ENCODE results near the gene COL4A2. TPM values are rescaled to one million over a fixed set of nuclear protein-coding genes. Genes with fewer than 3 reads are reported as not detected.
"Not testable (repeated sequence)": the region's sequence is repeated elsewhere in the genome, so short reads cannot be mapped to it uniquely, and the experiment has no call there.

Gene COL4A2
- total RNA-seq, 2 experiments from 2014 or later: not detected

GRCh38 chr13:110497003-110497402 is 189.9 kb downstream of the COL4A2 start:
- CTCF ChIA-PET: no interaction called here
- Mint-ChIP-seq H3K36me3 (no peaks in the 10 kb centered on the region), H3K9me3 (ENCODE audit: low read depth) (no peaks in the 10 kb centered on the region), H3K4me1 (no peaks in the 10 kb centered on the region), H3K27me3 (peaks cover 4% of the 10 kb centered on the region), H3K27ac (no peak overlapping the region), H3K4me3 (no peak overlapping the region)
- no peak for ATAC-seq
- DNase-seq: no peak

GRCh38 chr13:110497896-110498295 is 190.8 kb downstream of the COL4A2 start:
- H3K36me3 Mint-ChIP-seq; DNase-seq; ATAC-seq; CTCF ChIA-PET; H3K9me3 Mint-ChIP-seq (ENCODE audit: low read depth); H3K4me1 Mint-ChIP-seq; H3K27ac Mint-ChIP-seq; H3K27me3 Mint-ChIP-seq; H3K4me3 Mint-ChIP-seq: not testable (repeated sequence)

- ATAC-seq (no peak), DNase-seq (no peak)
- H3K27ac Mint-ChIP-seq: no peak overlapping the region
- H3K4me1 Mint-ChIP-seq: no peaks in the 10 kb centered on the region
- H3K4me3 Mint-ChIP-seq: no peak overlapping the region
- H3K27me3 Mint-ChIP-seq: peaks cover 9% of the 10 kb centered on the region
- H3K36me3 Mint-ChIP-seq: no peaks in the 10 kb centered on the region
- no peaks in the 10 kb centered on the region for H3K9me3 Mint-ChIP-seq (ENCODE audit: low read depth)
- CTCF ChIA-PET: no interaction called here
These were observed 191.2 kb downstream of the COL4A2 start for GRCh38 chr13:110498327-110498726.

- Mint-ChIP-seq H3K4me3 (no peak overlapping the region), H3K36me3 (no peaks in the 10 kb centered on the region), H3K27me3 (peaks cover 9% of the 10 kb centered on the region), H3K27ac (no peak overlapping the region), H3K9me3 (ENCODE audit: low read depth) (no peaks in the 10 kb centered on the region), H3K4me1 (no peaks in the 10 kb centered on the region)
- CTCF ChIA-PET: no interaction called here
- DNase-seq (no peak), ATAC-seq (no peak)
These were observed 191.7 kb downstream of the COL4A2 start for GRCh38 chr13:110498765-110499164.

GRCh38 chr13:110499621-110500281 is 192.7 kb downstream of the COL4A2 start:
- Mint-ChIP-seq H3K4me1 (no peaks in the 10 kb centered on the region), H3K36me3 (no peaks in the 10 kb centered on the region), H3K27ac (no peak overlapping the region), H3K9me3 (ENCODE audit: low read depth) (no peaks in the 10 kb centered on the region), H3K27me3 (peaks cover 9% of the 10 kb centered on the region), H3K4me3 (no peak overlapping the region)
- CTCF ChIA-PET: no interaction called here
- no peak for DNase-seq
- ATAC-seq: no peak

- Mint-ChIP-seq H3K9me3 (ENCODE audit: low read depth) (no peaks in the 10 kb centered on the region), H3K4me1 (no peaks in the 10 kb centered on the region), H3K27ac (no peak overlapping the region), H3K4me3 (no peak overlapping the region), H3K27me3 (peaks cover 9% of the 10 kb centered on the region), H3K36me3 (no peaks in the 10 kb centered on the region)
- no peak for ATAC-seq
- DNase-seq: no peak
- CTCF ChIA-PET: no interaction called here
These were observed 193.3 kb downstream of the COL4A2 start for GRCh38 chr13:110500341-110500740.

- Mint-ChIP-seq H3K4me1 (no peaks in the 10 kb centered on the region), H3K36me3 (no peaks in the 10 kb centered on the region), H3K27me3 (peaks cover 9% of the 10 kb centered on the region), H3K4me3 (no peak overlapping the region), H3K9me3 (ENCODE audit: low read depth) (no peaks in the 10 kb centered on the region), H3K27ac (no peak overlapping the region)
- DNase-seq: no peak
- ATAC-seq: no peak
- CTCF ChIA-PET: no interaction called here
These were observed 194.1 kb downstream of the COL4A2 start for GRCh38 chr13:110501188-110501587.

GRCh38 chr13:110503037-110503901 is 196.2 kb downstream of the COL4A2 start:
- ATAC-seq: no peak
- Mint-ChIP-seq H3K4me3 (no peak overlapping the region), H3K9me3 (ENCODE audit: low read depth) (no peaks in the 10 kb centered on the region), H3K4me1 (no peaks in the 10 kb centered on the region), H3K36me3 (no peaks in the 10 kb centered on the region), H3K27ac (no peak overlapping the region), H3K27me3 (peaks cover 14% of the 10 kb centered on the region)
- CTCF ChIA-PET: no interaction called here
- no peak for DNase-seq

- ATAC-seq (no peak), DNase-seq (no peak)
- H3K36me3 Mint-ChIP-seq: no peaks in the 10 kb centered on the region
- H3K27me3 Mint-ChIP-seq: peaks cover 14% of the 10 kb centered on the region
- H3K27ac Mint-ChIP-seq: no peak overlapping the region
- no peaks in the 10 kb centered on the region for H3K9me3 Mint-ChIP-seq (ENCODE audit: low read depth)
- no peaks in the 10 kb centered on the region for H3K4me1 Mint-ChIP-seq
- H3K4me3 Mint-ChIP-seq: no peak overlapping the region
- CTCF ChIA-PET: no interaction called here
These were observed 197.0 kb downstream of the COL4A2 start for GRCh38 chr13:110503979-110504499.

GRCh38 chr13:110505594-110505993 is 198.5 kb downstream of the COL4A2 start:
- H3K4me3 Mint-ChIP-seq: no peak overlapping the region
- H3K4me1 Mint-ChIP-seq: no peaks in the 10 kb centered on the region
- no peak for DNase-seq

GRCh38 chr13:110506396-110506795 is 199.3 kb downstream of the COL4A2 start:
- Mint-ChIP-seq H3K36me3 (no peaks in the 10 kb centered on the region), H3K27me3 (peaks cover 20% of the 10 kb centered on the region), H3K9me3 (ENCODE audit: low read depth) (no peaks in the 10 kb centered on the region), H3K27ac (no peak overlapping the region), H3K4me1 (no peaks in the 10 kb centered on the region), H3K4me3 (no peak overlapping the region)
- DNase-seq (no peak), ATAC-seq (no peak)
- CTCF ChIA-PET: no interaction called here

More at GRCh38 chr13:110505594-110505993, 198.5 kb downstream of the COL4A2 start:
- Mint-ChIP-seq H3K36me3 (no peaks in the 10 kb centered on the region), H3K27ac (no peak overlapping the region), H3K9me3 (ENCODE audit: low read depth) (no peaks in the 10 kb centered on the region), H3K27me3 (peaks cover 22% of the 10 kb centered on the region)
- ATAC-seq: no peak
- CTCF ChIA-PET: no interaction called here

- no peak for ATAC-seq
- H3K4me3 Mint-ChIP-seq: no peak overlapping the region
- H3K27me3 Mint-ChIP-seq: peaks cover 18% of the 10 kb centered on the region
- DNase-seq: no peak
- no peaks in the 10 kb centered on the region for H3K9me3 Mint-ChIP-seq (ENCODE audit: low read depth)
- H3K4me1 Mint-ChIP-seq: no peaks in the 10 kb centered on the region
- CTCF ChIA-PET: no interaction called here
- no peaks in the 10 kb centered on the region for H3K36me3 Mint-ChIP-seq
- H3K27ac Mint-ChIP-seq: no peak overlapping the region
These were observed 199.9 kb downstream of the COL4A2 start for GRCh38 chr13:110506859-110507566.

GRCh38 chr13:110507678-110508381 is 200.7 kb downstream of the COL4A2 start:
- CTCF ChIA-PET: no interaction called here
- Mint-ChIP-seq H3K4me1 (no peaks in the 10 kb centered on the region), H3K36me3 (no peaks in the 10 kb centered on the region), H3K4me3 (no peak overlapping the region), H3K27me3 (peaks cover 13% of the 10 kb centered on the region), H3K27ac (no peak overlapping the region), H3K9me3 (ENCODE audit: low read depth) (no peaks in the 10 kb centered on the region)
- ATAC-seq: no peak
- no peak for DNase-seq

Data from activated CD8-positive, alpha-beta memory T cell treated with anti-CD3 and anti-CD28 coated beads, Interleukin-2, amount 10 ng/mL, durations not matched to agents 7 days and 5 days (primary cell).